Calu3 (cell line): ENCODE results near the gene RAD9B. TPM values are rescaled to one million over a fixed set of nuclear protein-coding genes. Genes with fewer than 3 reads are reported as not detected.

Experiments
- BruUV-seq: library from RNA; stranded (reverse); fragments of 400-500 nt; replicated peaks from 2 replicates; lab custom pipeline; 2021; lab: Mats Ljungman, UMichigan
- CTCF ChIA-PET: fragments of 300-600 bp; sonication (Branson Sonifier 250); formaldehyde crosslinking; loops from one replicate; lab custom pipeline; 2022; ENCODE audit warnings: antibody characterized with exemption; lab: Charles Lee
- DNase-seq: peaks from one replicate; pipeline ENCODE4 v3.0.0; 2022
- H3K27ac Mint-ChIP-seq: one replicate; pipeline ENCODE4 v1.8.0; 2022; ENCODE audit warnings: mixed read lengths; ENCODE audit not compliant: unreplicated experiment
- H3K27me3 Mint-ChIP-seq: one replicate; pipeline ENCODE4 v1.8.0; 2022; ENCODE audit warnings: mixed read lengths; ENCODE audit not compliant: unreplicated experiment
- H3K36me3 Mint-ChIP-seq: one replicate; pipeline ENCODE4 v1.8.0; 2022; ENCODE audit warnings: mild to moderate bottlenecking, moderate library complexity, mixed read lengths; ENCODE audit not compliant: insufficient read depth, unreplicated experiment
- H3K4me1 Mint-ChIP-seq: one replicate; pipeline ENCODE4 v1.8.0; 2022; ENCODE audit warnings: mild to moderate bottlenecking, low read depth, mixed read lengths; ENCODE audit not compliant: unreplicated experiment
- H3K4me3 Mint-ChIP-seq: one replicate; pipeline ENCODE4 v1.8.0; 2022; ENCODE audit warnings: mild to moderate bottlenecking, low read depth, moderate library complexity, mixed read lengths; ENCODE audit not compliant: unreplicated experiment
- H3K9me3 Mint-ChIP-seq: one replicate; pipeline ENCODE4 v1.8.0; 2022; ENCODE audit warnings: low read depth, mixed read lengths; ENCODE audit not compliant: unreplicated experiment
- intact Hi-C: fragments of 100-400 bp; cut with micrococcal nuclease; formaldehyde crosslinking; loops from one replicate; pipeline ENCODE4 v1.10.0; 2022; ENCODE audit not compliant: unreplicated experiment
- total RNA-seq: library from RNA; stranded (reverse); gene quantifications from 2 replicates; pipeline ENCODE4 v1.2.3, GENCODE V29; 2022
- TF ChIP-seq, protein P1 (sequence below): fragments of 200-600 bp; IDR thresholded peaks from one replicate; pipeline ENCODE4 v1.8.0; 2022; ENCODE audit warnings: antibody characterized with exemption; ENCODE audit not compliant: unreplicated experiment

RAD9B gene
- total RNA-seq, 1 experiment from 2014 or later: 0.80 TPM

GRCh38 chr12:110546339-110546738, 44.2 kb downstream of the RAD9B start:
- Mint-ChIP-seq H3K9me3 (no peaks in the 10 kb centered on the region), H3K4me1 (peaks cover 7% of the 10 kb centered on the region), H3K27me3 (no peaks in the 10 kb centered on the region), H3K4me3 (no peak overlapping the region), H3K36me3 (peaks cover 24% of the 10 kb centered on the region), H3K27ac (peak overlapping the region; percentile 38)
- TF ChIP-seq, protein P1, sequence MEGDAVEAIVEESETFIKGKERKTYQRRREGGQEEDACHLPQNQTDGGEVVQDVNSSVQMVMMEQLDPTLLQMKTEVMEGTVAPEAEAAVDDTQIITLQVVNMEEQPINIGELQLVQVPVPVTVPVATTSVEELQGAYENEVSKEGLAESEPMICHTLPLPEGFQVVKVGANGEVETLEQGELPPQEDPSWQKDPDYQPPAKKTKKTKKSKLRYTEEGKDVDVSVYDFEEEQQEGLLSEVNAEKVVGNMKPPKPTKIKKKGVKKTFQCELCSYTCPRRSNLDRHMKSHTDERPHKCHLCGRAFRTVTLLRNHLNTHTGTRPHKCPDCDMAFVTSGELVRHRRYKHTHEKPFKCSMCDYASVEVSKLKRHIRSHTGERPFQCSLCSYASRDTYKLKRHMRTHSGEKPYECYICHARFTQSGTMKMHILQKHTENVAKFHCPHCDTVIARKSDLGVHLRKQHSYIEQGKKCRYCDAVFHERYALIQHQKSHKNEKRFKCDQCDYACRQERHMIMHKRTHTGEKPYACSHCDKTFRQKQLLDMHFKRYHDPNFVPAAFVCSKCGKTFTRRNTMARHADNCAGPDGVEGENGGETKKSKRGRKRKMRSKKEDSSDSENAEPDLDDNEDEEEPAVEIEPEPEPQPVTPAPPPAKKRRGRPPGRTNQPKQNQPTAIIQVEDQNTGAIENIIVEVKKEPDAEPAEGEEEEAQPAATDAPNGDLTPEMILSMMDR: no peak
- CTCF ChIA-PET: no interaction called here
- intact Hi-C loops: no loop called here
- no TSS peak for BruUV-seq
- DNase-seq: no peak

DNA sequence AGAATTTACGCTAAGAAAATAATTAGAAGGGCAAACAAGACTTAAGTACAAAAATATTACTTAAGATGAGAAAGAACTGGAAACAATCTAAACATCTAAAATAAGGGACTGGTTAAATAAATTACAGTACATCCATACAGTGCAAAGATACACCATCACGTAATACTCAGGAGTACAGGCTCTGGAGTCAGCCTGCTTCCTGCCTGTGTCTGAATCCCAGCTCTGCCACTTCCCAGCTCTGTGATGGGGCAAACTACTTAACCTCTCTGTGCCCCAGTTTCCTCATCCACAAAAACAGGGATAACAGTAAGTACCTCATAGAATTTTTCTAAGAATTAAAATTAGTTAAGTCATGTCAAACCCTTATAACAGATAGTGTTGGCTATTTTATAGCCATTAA, 45.0 kb downstream of the RAD9B start:
- no peak for DNase-seq
- CTCF ChIA-PET: interaction anchor here (0.7 kb wide), 1 partner anchor 53 kb away, joined by 3 read pairs; no protein-coding TSS in a partner anchor
- Mint-ChIP-seq H3K36me3 (peaks cover 24% of the 10 kb centered on the region), H3K27me3 (no peaks in the 10 kb centered on the region), H3K4me1 (peaks cover 7% of the 10 kb centered on the region), H3K27ac (no peak overlapping the region), H3K4me3 (no peak overlapping the region), H3K9me3 (no peaks in the 10 kb centered on the region)
- TF ChIP-seq, protein P1: no peak
- intact Hi-C loops: no loop called here
- no TSS peak for BruUV-seq

GRCh38 chr12:110548678-110549077, 46.5 kb downstream of the RAD9B start:
- Mint-ChIP-seq H3K36me3 (peaks cover 15% of the 10 kb centered on the region), H3K27me3 (no peaks in the 10 kb centered on the region), H3K27ac (no peak overlapping the region), H3K4me3 (no peak overlapping the region), H3K4me1 (peaks cover 7% of the 10 kb centered on the region), H3K9me3 (no peaks in the 10 kb centered on the region)
- BruUV-seq: no TSS peak
- intact Hi-C loops: no loop called here
- CTCF ChIA-PET: interaction anchor here (0.6 to 0.9 kb wide), 3 partner anchors 27 to 1852 kb away, joined by 3 to 5 read pairs (median 3); no protein-coding TSS in a partner anchor
- TF ChIP-seq, protein P1: no peak
- no peak for DNase-seq

DNA sequence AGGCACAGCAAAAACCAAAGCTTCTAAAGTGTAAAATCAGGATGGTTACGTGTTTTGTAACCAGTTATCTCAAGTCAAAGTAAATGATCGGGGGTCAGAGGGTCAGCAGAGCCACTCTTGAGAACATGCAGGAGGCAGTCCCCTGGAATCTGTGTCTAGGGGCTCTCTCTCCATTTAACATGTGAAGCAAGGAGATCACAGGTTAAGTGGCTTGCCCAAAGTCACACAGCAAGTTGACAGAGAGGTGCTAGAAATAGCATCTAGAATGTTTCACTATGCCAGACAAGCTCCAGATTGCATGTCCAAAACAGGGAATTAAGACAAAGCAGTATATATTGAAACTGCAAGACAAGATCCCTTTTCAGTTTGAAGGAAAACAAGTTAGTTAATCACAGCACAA, 47.6 kb downstream of the RAD9B start:
- H3K27ac Mint-ChIP-seq: no peak overlapping the region
- peaks cover 7% of the 10 kb centered on the region for H3K4me1 Mint-ChIP-seq
- H3K27me3 Mint-ChIP-seq: no peaks in the 10 kb centered on the region
- no TSS peak for BruUV-seq
- peaks cover 10% of the 10 kb centered on the region for H3K36me3 Mint-ChIP-seq
- no peaks in the 10 kb centered on the region for H3K9me3 Mint-ChIP-seq
- CTCF ChIA-PET: no interaction called here
- no peak overlapping the region for H3K4me3 Mint-ChIP-seq
- DNase-seq: no peak
- intact Hi-C loops: no loop called here
- TF ChIP-seq, protein P1: no peak
